Stimulated activated CD4-positive, alpha-beta T cell treated with anti-CD3 and anti-CD28 coated beads, Interleukin-1b, Interleukin-23, amount 100 ng/mL, for 1 hour (primary cell): Measurements from ENCODE around the gene OR2A5.
"Not testable (repeated sequence)": the region's sequence is repeated elsewhere in the genome, so short reads cannot be mapped to it uniquely, and the experiment has no call there.

Experiments used
- DNase-seq, 2 donors: peaks; one replicate each; pipeline ENCODE4 v3.0.0-alpha.2; 2020; ENCODE audit warnings: low read depth in 2 of 2

Gene OR2A5, protein sequence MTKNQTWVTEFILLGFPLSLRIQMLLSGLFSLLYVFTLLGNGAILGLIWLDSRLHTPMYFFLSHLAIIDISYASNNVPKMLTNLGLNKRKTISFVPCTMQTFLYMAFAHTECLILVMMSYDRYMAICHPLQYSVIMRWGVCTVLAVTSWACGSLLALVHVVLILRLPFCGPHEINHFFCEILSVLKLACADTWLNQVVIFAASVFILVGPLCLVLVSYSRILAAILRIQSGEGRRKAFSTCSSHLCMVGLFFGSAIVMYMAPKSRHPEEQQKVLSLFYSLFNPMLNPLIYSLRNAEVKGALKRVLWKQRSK

GRCh38 chr7:144048648-144049047 lies at the start of gene OR2A5:
Gene OR2A5 (plus strand): TSS chr7:144048948. CDS start chr7:144050402, 1,454 bp downstream.
- DNase-seq = no peak

GRCh38 chr7:144000020-144000419 lies 48.7 kb upstream of the OR2A5 start, which contains the start of gene OR6B1:
Gene OR6B1 (plus strand): TSS chr7:144000320. CDS start chr7:144003997, 3,677 bp downstream.
- DNase-seq = no peak

- no peak for DNase-seq
These were observed 47.2 kb upstream of the OR2A5 start for GRCh38 chr7:144001543-144001942.

DNA sequence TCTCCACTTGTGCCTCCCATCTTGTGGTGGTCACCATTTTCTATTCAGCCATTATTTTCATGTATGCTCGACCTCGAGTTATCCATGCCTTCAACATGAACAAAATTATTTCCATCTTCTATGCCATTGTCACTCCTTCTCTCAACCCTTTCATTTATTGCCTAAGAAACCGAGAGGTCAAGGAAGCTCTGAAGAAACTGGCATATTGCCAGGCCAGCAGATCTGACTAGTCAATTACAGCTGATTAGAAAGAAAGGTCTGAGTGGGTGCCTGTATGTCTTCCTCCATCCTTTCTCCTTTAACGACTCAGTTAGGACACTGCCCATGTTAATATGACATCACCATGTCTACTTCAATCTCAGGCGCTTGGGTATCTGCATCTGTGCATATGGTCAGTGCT lies 44.0 kb upstream of the OR2A5 start:
- no peak for DNase-seq

GRCh38 chr7:144006029-144006691 lies 42.6 kb upstream of the OR2A5 start:
- no peak for DNase-seq

DNA sequence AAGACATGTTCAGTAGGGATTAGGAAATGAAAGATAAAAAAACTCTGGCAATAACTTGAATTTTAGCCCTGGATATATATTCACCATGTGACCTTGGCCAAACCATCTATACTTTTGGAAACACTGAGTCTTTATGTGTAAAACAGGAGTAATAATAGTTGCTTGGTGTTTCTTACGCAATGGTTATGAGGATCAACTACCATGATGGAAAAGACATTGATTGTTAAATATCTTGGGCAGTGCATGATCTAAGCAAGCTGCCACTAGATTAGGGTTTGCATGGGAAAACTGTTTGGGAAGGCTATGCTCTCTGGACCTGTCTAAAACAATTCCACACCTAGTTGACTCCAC lies 42.1 kb upstream of the OR2A5 start:
- no peak for DNase-seq

GRCh38 chr7:144009361-144009760 lies 39.4 kb upstream of the OR2A5 start:
- no peak for DNase-seq

DNA sequence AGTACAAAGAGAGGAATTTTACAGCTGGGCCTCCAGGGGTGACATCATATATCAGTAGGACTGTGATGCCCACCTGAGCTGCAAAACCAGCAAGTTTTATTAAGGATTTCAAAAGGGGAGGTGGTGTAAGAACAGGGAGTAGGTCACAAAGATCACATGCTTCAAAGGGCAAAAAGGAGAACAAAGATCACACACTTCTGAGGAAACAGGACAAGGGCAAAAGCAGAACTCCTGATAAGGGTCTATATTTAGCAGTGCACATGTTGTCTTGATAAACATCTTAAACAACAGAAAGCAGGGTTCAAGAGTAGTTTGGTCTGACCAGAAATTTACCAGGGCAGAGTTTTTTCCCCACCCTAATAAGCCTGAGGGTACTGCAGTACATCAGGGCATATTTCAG lies 38.7 kb upstream of the OR2A5 start:
- not testable (repeated sequence) for DNase-seq

- not testable (repeated sequence) for DNase-seq
These were observed 37.9 kb upstream of the OR2A5 start for GRCh38 chr7:144010821-144011220.

- DNase-seq = no peak
These were observed 37.1 kb upstream of the OR2A5 start for GRCh38 chr7:144011458-144012230.

- DNase-seq = no peak
These were observed 30.7 kb upstream of the OR2A5 start for GRCh38 chr7:144018065-144018464.

GRCh38 chr7:144019457-144019856 lies 29.3 kb upstream of the OR2A5 start:
- DNase-seq = no peak

DNA sequence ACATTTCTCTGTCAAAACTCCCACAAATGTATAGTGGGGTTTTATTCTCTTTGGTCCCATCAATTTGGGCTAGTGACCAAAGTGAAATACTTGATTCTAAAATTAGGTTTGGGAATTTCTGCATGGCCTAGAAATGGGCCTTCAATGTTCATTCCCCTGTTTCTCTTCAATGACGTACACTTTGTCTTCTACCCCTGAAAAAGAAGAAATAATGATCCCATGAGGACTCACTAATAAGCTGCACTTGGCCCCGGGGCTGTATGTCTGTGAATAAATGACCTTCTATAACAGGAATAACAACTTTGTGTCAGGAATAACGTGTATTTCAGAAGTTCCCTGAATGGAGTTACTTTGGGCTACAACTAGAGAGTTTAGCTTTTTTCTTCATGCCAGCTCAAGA lies 28.4 kb upstream of the OR2A5 start:
- DNase-seq = no peak

DNA sequence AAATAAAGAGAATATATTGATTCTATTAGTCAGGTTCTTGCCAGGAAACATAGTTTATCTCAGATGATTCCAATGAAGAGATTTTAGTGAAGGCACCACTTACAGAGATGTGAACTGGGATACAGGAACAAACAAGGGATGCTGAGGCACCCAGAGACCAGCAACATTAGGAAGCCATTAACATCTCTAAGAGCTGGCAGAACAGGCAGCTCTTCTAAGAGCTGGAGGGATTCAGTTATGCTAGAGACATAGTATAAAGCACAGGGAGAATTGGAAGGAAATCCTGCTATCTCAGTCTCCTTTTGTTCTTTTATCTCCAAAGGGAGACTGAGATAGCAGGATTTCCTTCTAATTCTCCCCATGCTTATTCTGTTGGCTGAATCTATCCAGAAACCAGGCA lies 26.6 kb upstream of the OR2A5 start:
- no peak for DNase-seq

DNA sequence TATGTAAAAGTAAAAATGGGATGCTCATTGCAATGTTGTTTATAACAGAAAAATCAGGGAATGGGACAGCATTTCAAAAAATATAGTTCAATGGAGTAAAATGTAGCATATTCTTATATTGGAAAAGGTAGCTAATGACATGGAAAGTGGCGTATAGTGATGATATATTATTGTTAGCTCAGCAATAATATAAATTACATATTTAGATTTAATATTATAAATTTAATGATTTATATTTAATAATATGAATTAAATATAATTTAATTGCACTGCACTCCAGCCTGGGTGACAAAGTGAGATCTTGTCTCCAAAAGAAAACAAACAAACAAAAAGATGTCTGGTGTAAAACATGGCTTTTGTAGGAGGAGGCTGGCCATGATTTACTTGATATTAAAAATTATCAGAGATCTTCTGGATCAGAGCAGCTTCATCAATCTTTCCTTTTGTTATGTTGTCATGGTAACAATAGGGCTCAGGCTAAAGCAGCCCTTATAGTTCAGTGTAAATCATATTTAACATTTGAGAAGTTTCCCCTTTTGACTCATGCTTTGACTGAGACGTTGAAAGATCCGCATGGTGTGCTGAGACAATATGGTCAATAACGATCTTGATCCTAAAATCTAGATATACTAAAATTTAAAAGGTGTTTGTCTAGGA lies 25.4 kb upstream of the OR2A5 start:
- no peak for DNase-seq

- no peak for DNase-seq
These were observed 24.5 kb upstream of the OR2A5 start for GRCh38 chr7:144024213-144024612.

- no peak for DNase-seq
These were observed 22.4 kb upstream of the OR2A5 start for GRCh38 chr7:144026203-144026883.

DNA sequence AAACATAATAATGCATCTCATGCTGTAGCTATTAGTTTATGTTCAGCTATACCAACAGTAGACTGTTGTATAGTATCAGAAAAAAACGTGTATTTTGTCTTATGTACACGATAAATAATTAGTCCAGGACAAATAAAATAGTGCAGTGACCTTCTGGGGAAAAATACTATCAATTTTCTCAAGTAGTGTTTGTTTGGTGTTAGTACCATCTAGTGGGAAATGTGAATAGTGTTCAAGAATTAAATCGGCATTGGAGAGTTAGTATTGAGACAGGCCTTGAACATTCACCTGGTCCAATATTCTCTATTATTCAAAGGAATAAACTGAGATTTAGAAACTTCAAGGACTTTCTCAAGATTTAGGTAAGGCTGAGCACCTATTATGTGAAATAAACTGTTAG lies 21.7 kb upstream of the OR2A5 start:
- DNase-seq = no peak

DNA sequence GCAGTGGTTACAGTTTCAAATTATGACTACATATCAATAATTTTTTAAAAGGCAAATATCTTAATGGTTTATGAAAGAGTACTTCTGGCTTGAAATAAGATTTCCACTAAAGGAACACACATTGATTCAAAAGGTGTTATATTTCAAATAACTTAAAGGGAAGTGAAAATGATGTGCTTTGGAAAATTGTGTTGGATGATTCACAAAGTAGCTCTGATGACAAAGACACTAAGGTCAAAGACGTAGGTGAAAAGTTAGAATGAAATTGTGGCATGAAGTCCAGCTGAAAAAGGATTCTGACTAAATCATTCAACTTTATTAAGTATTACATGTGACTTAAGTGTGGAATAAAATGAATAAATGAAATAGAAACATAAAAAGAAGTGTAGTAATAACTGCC lies 20.8 kb upstream of the OR2A5 start:
- no peak for DNase-seq

GRCh38 chr7:144028547-144028946 lies 20.2 kb upstream of the OR2A5 start:
- no peak for DNase-seq

DNA sequence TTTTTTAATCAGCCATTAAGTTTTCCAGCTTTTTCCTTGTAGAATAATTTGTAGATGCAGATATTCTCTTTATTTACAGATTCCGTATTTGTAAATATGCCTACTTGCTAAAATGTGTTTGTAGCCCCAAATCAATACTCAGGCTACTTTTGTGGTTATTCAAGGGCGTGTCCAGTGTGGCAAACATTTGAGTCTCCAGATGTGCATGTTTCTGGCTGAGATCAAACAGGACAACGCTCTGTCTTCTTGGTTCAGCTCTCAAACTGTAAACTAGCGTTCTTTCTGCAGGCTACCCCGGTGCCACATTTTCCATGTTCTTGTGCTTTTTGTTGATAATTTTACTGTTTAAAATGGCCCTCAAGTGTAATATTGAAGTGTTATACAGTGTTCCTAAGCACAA lies 16.2 kb upstream of the OR2A5 start:
- DNase-seq = no peak
